Measurements from ENCODE around the gene ANKFN1. TPM values are rescaled to one million over a fixed set of nuclear protein-coding genes. Genes with fewer than 3 reads are reported as not detected.

ANKFN1 gene
- total RNA-seq, 1 experiment from 2014 or later, result not detected

GRCh38 chr17:56471696-56472095, 318.4 kb downstream of the ANKFN1 start:
- Histone ChIP-seq H2AFZ (ENCODE audit: low read length) (no peak overlapping the region), H3K27me3 (ENCODE audit: insufficient read depth, low read length) (no peaks in the 10 kb centered on the region), H4K91ac (ENCODE audit: insufficient read length, low read depth, low read length) (no peak overlapping the region), H4K5ac (ENCODE audit: insufficient read length, low read depth, low read length) (no peak overlapping the region), H3K79me1 (ENCODE audit: insufficient read depth, low read depth, low read length, poor library complexity, severe bottlenecking) (no peaks in the 10 kb centered on the region), H3K14ac (ENCODE audit: insufficient read depth, low read length) (no peak overlapping the region), H3K18ac (ENCODE audit: insufficient read length, low read depth, low read length) (no peak overlapping the region), H3K4ac (ENCODE audit: low read depth, low read length) (no peak overlapping the region), H3T11ph (ENCODE audit: low read length) (no peak overlapping the region), H2AK5ac (ENCODE audit: insufficient read length, low read length) (no peak overlapping the region), H3K27ac (ENCODE audit: insufficient read length, low read depth, low read length) (no peak overlapping the region), H2BK20ac (ENCODE audit: low read depth, low read length, poor library complexity, severe bottlenecking) (no peak overlapping the region), H3K23ac (ENCODE audit: insufficient read length, low read depth, low read length) (no peak overlapping the region), H2BK5ac (ENCODE audit: insufficient read length, low read length) (no peak overlapping the region), H3K23me2 (ENCODE audit: insufficient read length, low read depth, low read length, poor library complexity, severe bottlenecking) (no peaks in the 10 kb centered on the region), H3K79me2 (ENCODE audit: insufficient read depth, low read length) (no peaks in the 10 kb centered on the region), H3K4me2 (ENCODE audit: insufficient read depth, insufficient read length, low read length) (no peak overlapping the region), H3K4me1 (ENCODE audit: insufficient read depth, low read length) (no peaks in the 10 kb centered on the region), H2BK12ac (ENCODE audit: insufficient read length, low read depth, low read length) (no peak overlapping the region), H4K8ac (replicated peaks; ENCODE audit: insufficient read length, low read depth, low read length) (no peak overlapping the region), H2BK120ac (ENCODE audit: low read depth, low read length, poor library complexity, severe bottlenecking) (no peak overlapping the region), H3K9me3 (ENCODE audit: control insufficient read depth, low read depth, low read length) (no peaks in the 10 kb centered on the region), H3K9ac (ENCODE audit: extremely low read depth, insufficient read length, low read length) (no peak overlapping the region), H4K20me1 (ENCODE audit: control insufficient read depth, insufficient read depth, insufficient read length) (no peaks in the 10 kb centered on the region), H3K56ac (ENCODE audit: insufficient read length, low read depth, low read length) (no peak overlapping the region), H2BK15ac (ENCODE audit: low read depth, low read length) (no peak overlapping the region)
- DNase-seq, result no peak
- Mint-ChIP-seq H3K4me3 (no peak overlapping the region), H3K27me3 (ENCODE audit: low read depth) (no peaks in the 10 kb centered on the region), H3K4me1 (no peaks in the 10 kb centered on the region), H3K9me3 (peaks cover 12 to 13% of the 10 kb centered on the region in 2 experiments; a peak in 4 of 5 replicates), H3K27ac (no peak overlapping the region), H3K36me3 (ENCODE audit: insufficient read depth in 1 of 3, low read depth in 3 of 3) (peaks cover 0 to 15% (median 0%) of the 10 kb centered on the region in 3 experiments; a peak in 2 of 7 replicates)
- TF ChIP-seq CTCF (conservative IDR thresholded peaks at IDR 0.05), result no peak
- WGBS (ENCODE audit: extremely low coverage, insufficient read length, low lambda C conversion rate), result no CpG with 5 or more reads among the region's 3 CpGs
